Effector memory CD8-positive, alpha-beta T cell (primary cell): ENCODE data around the gene ACADSB.

Source experiments
- ATAC-seq: fragments of 150-1000 bp; cut with Tn5 transposase; replicated peaks from 2 replicates; pipeline ENCODE4 v1.10.0; 2021; ENCODE audit warnings: mild to moderate bottlenecking, moderate library complexity
- DNase-seq, 3 experiments: peaks; one replicate each; pipeline ENCODE4 v3.0.0; 2021
- H3K27ac Mint-ChIP-seq, 2 donors: one replicate each; pipeline ENCODE4 v1.8.0; 2022; ENCODE audit warnings: mild to moderate bottlenecking in 2 of 2, mixed read lengths in 2 of 2, moderate library complexity in 2 of 2
- H3K27me3 Mint-ChIP-seq, 2 donors: one replicate each; pipeline ENCODE4 v1.8.0; 2022; ENCODE audit warnings: mixed read lengths in 2 of 2
- H3K36me3 Mint-ChIP-seq: one replicate; pipeline ENCODE4 v1.8.0; 2022; ENCODE audit warnings: mild to moderate bottlenecking, moderate library complexity, mixed read lengths; ENCODE audit not compliant: insufficient read depth
- H3K4me1 Mint-ChIP-seq, 2 donors: one replicate each; pipeline ENCODE4 v1.8.0; 2022; ENCODE audit warnings: low read depth in 2 of 2, mixed read lengths in 2 of 2
- H3K4me3 Mint-ChIP-seq, 2 donors: one replicate each; pipeline ENCODE4 v1.8.0; 2022; ENCODE audit warnings: mild to moderate bottlenecking in 2 of 2, mixed read lengths in 2 of 2, moderate library complexity in 2 of 2
- H3K9me3 Mint-ChIP-seq, 2 donors: one replicate each; pipeline ENCODE4 v1.8.0; 2022; ENCODE audit warnings: mixed read lengths in 2 of 2

ACADSB gene

DNA sequence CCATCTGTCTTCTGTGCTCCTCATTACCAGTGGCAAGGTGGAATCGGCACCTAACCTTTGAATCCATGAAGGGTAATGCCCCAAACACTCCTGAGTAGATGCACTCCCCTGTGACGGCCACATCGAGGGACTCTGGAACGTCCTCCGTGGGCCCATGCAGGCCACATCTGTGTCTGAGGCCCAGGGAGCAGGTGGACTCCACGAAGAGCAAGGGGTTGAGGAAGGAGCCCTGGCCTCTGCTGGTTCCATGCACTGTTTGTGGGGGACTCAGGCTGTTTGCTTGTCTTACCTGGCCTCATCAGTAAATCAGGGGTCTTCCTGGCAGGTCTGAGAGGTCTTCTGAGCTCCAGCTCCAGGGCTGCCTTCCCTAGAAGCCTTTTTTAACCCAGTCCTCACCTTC, 64.4 kb downstream of the ACADSB start:
- no peaks in the 10 kb centered on the region for H3K36me3 Mint-ChIP-seq
- no peaks in the 10 kb centered on the region for H3K4me1 Mint-ChIP-seq
- no peak for DNase-seq
- peaks cover 34 to 59% of the 10 kb centered on the region in 2 donors for H3K27me3 Mint-ChIP-seq
- no peak for ATAC-seq
- H3K27ac Mint-ChIP-seq: no peak overlapping the region
- H3K4me3 Mint-ChIP-seq: no peak overlapping the region
- H3K9me3 Mint-ChIP-seq: no peaks in the 10 kb centered on the region

DNA sequence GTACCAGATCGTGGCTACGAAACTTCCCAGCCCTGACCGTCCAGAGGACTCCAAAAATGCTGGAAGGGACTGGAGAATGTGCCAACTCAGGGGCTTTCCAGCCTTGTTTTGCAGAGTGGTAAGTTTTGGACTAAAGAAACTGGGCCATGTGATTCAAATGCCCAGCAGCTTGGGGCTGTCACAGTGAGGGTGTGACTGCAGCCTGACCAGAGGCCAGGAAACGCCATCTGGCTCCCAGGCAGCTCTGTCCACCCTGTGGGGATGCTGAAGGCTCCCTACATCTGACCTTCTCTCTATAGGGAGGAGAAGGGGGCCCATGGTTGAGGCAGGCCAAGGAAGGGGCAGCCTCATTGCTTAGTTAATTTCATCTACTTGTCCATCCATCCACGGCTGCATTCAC, 65.4 kb downstream of the ACADSB start:
- H3K36me3 Mint-ChIP-seq: no peaks in the 10 kb centered on the region
- no peak overlapping the region for H3K27ac Mint-ChIP-seq
- no peak for DNase-seq

DNA sequence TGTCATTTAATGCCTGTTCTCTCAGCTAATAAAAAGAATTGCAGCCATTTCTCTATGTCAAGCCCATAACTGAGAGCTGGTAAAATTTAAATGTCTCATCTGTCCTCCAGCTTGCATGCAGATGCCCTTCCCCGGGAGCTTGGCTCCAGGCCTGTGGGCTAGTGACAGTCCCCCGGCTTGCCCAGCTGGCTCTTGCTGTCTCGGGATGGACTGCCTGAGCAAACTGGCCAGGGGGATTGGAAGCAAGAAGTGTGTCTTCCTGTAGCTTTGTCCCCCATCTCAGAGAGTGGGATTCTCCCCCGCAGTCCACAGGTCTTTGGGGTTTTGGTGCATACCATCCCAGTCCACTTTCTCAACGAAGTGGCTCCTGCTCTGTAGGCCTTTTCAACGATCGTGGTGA, 73.1 kb downstream of the ACADSB start:
- DNase-seq (no peak), ATAC-seq (no peak)
- Mint-ChIP-seq H3K27me3 (peaks cover 32 to 40% of the 10 kb centered on the region in 2 donors), H3K4me3 (no peak overlapping the region), H3K4me1 (peaks cover 0 to 4% of the 10 kb centered on the region in 2 donors), H3K27ac (no peak overlapping the region), H3K36me3 (no peaks in the 10 kb centered on the region), H3K9me3 (peaks cover 0 to 4% of the 10 kb centered on the region in 2 donors)

More for the DNA sequence above, 65.4 kb downstream of the ACADSB start:
- ATAC-seq: no peak
- Mint-ChIP-seq H3K4me3 (no peak overlapping the region), H3K9me3 (no peaks in the 10 kb centered on the region), H3K4me1 (no peaks in the 10 kb centered on the region), H3K27me3 (peaks cover 36 to 61% of the 10 kb centered on the region in 2 donors)

DNA sequence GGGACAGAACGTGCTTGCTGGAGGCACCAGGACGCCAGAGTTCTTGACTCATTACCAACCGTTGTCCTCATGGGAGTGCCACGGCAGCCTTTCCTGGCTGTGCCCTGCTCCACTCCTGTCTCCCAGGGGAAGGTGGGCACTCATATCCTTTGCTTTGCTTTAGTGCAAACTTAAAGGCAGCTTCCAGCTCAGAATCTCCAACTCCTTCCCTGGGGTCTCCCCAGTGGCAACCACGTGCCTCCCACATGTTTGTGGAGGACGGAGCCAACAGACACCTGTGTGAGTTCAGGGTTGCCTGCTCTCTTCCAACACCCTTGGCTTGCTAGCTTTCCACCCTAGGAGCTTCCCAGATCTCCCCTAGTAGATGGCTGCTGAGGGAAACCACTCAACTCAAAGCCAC, 75.0 kb downstream of the ACADSB start:
- H3K27ac Mint-ChIP-seq: no peak overlapping the region
- DNase-seq: no peak
- peaks cover 24% of the 10 kb centered on the region in 2 donors for H3K27me3 Mint-ChIP-seq
- peaks cover 0 to 4% of the 10 kb centered on the region in 2 donors for H3K9me3 Mint-ChIP-seq
- H3K4me3 Mint-ChIP-seq: no peak overlapping the region
- H3K36me3 Mint-ChIP-seq: no peaks in the 10 kb centered on the region
- H3K4me1 Mint-ChIP-seq: peaks cover 0 to 4% of the 10 kb centered on the region in 2 donors
- no peak for ATAC-seq

DNA sequence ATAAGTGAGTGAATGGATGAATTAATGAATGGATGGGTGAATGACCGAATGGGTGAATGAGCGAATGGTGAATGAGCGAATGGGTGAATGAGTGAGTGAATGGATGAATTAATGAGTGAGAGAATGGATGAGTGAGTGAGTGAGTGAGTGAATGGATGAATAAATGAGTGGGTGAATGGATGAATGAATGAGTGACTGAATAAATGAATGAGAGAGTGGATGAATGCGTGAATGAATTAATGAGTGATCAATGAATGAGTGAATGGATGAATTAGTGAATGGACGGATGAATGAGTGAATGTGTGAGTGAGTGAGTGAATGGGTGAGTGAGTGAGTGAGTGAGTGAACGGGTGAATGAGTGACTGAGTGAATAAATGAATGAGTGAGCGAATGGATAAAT, 77.5 kb downstream of the ACADSB start:
- H3K27ac Mint-ChIP-seq: no peak overlapping the region
- peaks cover 0 to 4% of the 10 kb centered on the region in 2 donors for H3K9me3 Mint-ChIP-seq
- ATAC-seq: no peak
- H3K27me3 Mint-ChIP-seq: peaks cover 15 to 20% of the 10 kb centered on the region in 2 donors
- H3K36me3 Mint-ChIP-seq: no peaks in the 10 kb centered on the region
- no peak for DNase-seq
- H3K4me3 Mint-ChIP-seq: no peak overlapping the region
- peaks cover 0 to 4% of the 10 kb centered on the region in 2 donors for H3K4me1 Mint-ChIP-seq

DNA sequence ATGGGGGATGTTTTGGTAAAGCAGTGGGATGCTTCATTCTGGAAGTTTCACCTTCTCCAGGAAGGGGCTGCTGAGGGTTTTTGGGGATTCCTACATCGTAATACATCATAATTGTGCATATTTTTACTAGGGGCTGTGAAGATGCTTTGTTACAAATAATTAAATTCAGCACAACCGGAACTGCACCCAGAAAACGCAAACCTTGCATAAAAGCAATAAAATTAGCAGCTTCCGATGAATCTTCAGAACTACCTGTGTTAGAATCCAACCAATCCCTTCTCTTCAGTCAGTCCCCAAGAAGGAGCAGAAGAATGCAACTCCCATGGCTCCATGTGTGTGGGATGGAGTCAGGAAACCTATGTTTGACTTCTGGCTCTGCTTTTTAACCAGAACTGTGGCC, 78.5 kb downstream of the ACADSB start:
- ATAC-seq (no peak), DNase-seq (no peak)
- Mint-ChIP-seq H3K27ac (no peak overlapping the region), H3K4me1 (peaks cover 0 to 4% of the 10 kb centered on the region in 2 donors), H3K4me3 (no peak overlapping the region), H3K27me3 (peaks cover 18 to 31% of the 10 kb centered on the region in 2 donors), H3K36me3 (no peaks in the 10 kb centered on the region), H3K9me3 (peaks cover 0 to 4% of the 10 kb centered on the region in 2 donors)

DNA sequence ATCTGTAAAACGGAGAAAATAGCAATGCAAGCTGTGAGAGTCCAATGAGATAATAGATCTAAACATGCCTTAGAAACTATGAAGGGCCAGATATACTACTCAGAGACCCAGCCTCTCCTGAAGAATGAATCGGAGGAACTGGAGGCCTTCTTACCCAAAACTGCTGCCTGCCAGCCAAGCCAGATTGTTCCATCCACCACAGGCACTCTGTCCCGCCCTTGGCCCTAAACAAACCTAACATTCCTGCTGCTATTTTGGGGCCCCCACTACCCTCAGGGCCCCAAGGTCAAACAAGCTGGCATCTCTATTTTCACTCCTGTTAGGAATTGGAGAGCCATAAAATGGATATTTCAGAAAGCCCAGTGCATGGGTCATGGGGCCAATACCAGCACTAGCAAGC, 79.0 kb downstream of the ACADSB start:
- H3K27me3 Mint-ChIP-seq: peaks cover 18 to 35% of the 10 kb centered on the region in 2 donors
- no peak overlapping the region for H3K27ac Mint-ChIP-seq
- peaks cover 0 to 4% of the 10 kb centered on the region in 2 donors for H3K9me3 Mint-ChIP-seq
- no peak for DNase-seq
- H3K4me3 Mint-ChIP-seq: no peak overlapping the region
- H3K36me3 Mint-ChIP-seq: no peaks in the 10 kb centered on the region
- ATAC-seq: no peak
- H3K4me1 Mint-ChIP-seq: peaks cover 0 to 4% of the 10 kb centered on the region in 2 donors

DNA sequence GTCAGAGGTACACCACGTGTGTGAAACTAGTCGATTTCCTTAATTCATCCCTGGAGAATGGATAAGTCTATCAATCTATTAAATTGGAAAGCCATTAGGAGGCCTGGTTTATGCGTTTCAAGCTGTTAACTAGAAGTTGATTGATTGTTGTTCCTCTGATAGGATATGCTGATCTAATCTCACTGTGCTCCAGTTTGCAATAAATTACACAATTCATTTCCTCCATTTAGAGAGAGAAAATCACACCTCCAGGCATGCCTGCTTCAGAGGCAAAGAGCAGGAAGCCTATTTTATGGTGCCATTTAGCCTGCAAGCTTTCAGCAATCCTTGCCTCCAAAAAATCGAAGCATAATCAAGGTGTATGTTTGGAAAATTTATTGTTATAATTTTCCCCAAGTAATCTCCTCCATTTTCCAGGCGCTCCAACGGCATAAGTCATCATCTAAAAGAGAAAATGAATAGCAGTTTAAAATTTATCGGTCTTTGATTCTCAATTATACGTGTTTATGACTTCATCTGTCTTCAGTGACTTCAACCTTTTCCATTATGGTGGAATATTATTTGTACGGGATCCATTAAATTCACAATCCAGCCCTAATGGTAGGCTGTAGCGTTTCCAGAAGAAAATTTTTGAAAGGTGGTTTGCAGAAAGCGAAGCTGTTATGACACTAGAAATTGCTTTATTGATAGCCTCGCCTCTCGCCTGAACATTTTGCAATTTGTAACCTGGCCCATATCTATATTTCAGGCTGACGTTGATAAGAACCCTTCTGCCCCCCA, 84.0 kb downstream of the ACADSB start:
- ATAC-seq (no peak), DNase-seq (no peak)
- no peaks in the 10 kb centered on the region for H3K4me1 Mint-ChIP-seq
- H3K27me3 Mint-ChIP-seq: peaks cover 38 to 75% of the 10 kb centered on the region in 2 donors
- no peaks in the 10 kb centered on the region for H3K36me3 Mint-ChIP-seq
- H3K4me3 Mint-ChIP-seq: no peak overlapping the region
- no peak overlapping the region for H3K27ac Mint-ChIP-seq
- H3K9me3 Mint-ChIP-seq: no peaks in the 10 kb centered on the region

DNA sequence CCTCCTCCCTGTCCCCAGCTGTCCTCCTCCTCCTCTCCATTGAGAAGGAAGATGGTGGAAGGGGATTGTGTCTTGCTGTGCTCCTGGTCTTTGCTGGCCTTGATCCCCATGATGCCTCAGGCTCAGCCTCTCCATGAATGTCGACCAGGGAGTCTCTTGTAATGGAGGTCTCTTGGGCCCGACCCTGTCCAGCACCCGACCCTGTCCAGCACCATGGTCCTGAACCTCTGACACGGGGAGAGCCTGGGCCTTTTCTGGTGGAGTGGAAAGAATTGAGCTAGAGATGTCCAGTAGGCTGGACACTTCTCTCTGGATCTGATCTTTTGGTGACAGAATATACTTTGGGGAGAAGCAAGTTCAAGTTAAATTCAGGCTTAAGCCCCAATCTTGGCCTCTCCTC, 84.7 kb downstream of the ACADSB start:
- Mint-ChIP-seq H3K4me3 (no peak overlapping the region), H3K4me1 (no peaks in the 10 kb centered on the region), H3K9me3 (no peaks in the 10 kb centered on the region), H3K27ac (no peak overlapping the region), H3K36me3 (no peaks in the 10 kb centered on the region), H3K27me3 (peaks cover 38 to 81% of the 10 kb centered on the region in 2 donors)
- DNase-seq (no peak), ATAC-seq (no peak)

DNA sequence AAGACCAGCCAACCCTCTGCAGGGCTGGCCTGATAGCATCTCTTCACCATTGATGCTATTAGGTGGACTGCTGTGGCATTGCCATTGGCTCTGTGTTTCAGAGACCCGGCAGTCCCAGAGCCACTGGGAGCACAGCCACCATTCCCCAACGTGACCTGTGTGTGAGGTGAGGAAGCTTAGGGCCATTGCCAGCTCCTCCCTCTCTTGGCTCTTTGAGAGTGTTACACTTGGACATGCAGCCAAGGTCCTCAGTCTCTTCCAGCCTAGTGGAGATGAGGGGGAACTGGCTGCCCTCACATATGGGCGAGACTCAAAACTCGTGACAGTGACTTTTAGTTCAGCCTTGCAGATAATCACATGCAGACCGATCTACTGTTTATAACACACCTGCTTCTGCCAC, 87.6 kb downstream of the ACADSB start:
- no peak overlapping the region for H3K4me3 Mint-ChIP-seq
- H3K9me3 Mint-ChIP-seq: no peaks in the 10 kb centered on the region
- ATAC-seq (no peak), DNase-seq (no peak)
- H3K27me3 Mint-ChIP-seq: peaks cover 38 to 77% of the 10 kb centered on the region in 2 donors
- no peaks in the 10 kb centered on the region for H3K36me3 Mint-ChIP-seq
- H3K4me1 Mint-ChIP-seq: no peaks in the 10 kb centered on the region
- no peak overlapping the region for H3K27ac Mint-ChIP-seq

DNA sequence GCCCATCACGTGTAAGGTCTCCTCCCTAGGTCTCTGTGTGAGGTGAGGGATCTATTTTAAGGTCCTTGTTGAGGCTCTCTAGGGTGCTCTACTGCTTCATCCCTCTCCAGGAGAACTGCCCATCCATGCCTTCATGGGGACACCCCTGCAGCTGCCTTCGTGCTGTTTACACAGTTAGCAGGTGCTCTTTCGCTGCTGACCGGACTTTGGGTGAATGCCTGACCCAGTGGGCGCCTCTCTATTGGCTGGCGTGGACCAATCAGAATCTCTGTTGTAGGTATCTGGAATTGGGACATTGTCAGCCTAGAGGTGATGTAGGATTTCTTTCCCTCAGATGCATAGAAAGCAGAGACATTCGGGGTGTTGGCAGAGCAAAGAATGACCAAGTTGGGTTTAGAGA, 88.2 kb downstream of the ACADSB start:
- Mint-ChIP-seq H3K36me3 (no peaks in the 10 kb centered on the region), H3K4me3 (no peak overlapping the region), H3K27ac (no peak overlapping the region), H3K9me3 (no peaks in the 10 kb centered on the region), H3K4me1 (no peaks in the 10 kb centered on the region), H3K27me3 (peaks cover 38 to 71% of the 10 kb centered on the region in 2 donors)
- DNase-seq (no peak), ATAC-seq (no peak)

DNA sequence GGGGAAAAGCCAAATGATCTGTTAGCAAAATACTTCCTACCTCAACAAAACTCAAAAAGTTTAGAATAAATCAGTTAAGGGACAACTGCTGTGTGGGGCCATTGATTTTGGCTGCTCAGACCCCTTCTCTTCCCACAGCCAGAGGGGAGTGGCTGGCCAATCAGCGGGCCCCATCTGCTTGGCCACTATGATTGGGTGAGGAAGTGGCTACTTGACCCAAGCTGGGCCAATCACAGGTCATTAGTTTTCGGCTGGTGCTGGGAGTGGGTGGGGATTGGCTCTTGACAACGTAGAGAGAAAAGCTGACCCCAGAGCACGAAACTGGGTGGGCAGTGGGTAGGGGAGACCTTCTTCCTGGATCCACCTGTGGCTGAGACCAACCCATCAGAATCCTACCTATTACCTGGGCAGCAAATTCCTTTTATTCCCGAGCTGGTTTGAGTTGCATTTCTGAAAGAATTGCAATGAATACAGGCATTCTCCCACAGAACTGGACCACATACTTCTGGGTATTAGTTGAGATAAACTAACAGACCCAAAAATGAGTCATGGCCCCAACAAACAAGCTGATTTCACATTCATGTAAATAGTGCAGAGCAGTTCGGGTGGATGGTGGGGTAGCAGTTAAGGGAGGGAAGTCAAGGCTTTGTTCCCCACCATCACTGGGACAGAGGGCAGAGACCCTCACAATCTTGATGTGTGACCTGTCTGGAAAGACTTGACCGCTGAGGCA, 91.4 kb downstream of the ACADSB start:
- no peaks in the 10 kb centered on the region for H3K9me3 Mint-ChIP-seq
- DNase-seq: no peak
- no peak overlapping the region for H3K27ac Mint-ChIP-seq
- H3K4me3 Mint-ChIP-seq: no peak overlapping the region
- H3K4me1 Mint-ChIP-seq: no peaks in the 10 kb centered on the region
- H3K27me3 Mint-ChIP-seq: peaks cover 9 to 47% of the 10 kb centered on the region in 2 donors
- no peak for ATAC-seq
- no peaks in the 10 kb centered on the region for H3K36me3 Mint-ChIP-seq

DNA sequence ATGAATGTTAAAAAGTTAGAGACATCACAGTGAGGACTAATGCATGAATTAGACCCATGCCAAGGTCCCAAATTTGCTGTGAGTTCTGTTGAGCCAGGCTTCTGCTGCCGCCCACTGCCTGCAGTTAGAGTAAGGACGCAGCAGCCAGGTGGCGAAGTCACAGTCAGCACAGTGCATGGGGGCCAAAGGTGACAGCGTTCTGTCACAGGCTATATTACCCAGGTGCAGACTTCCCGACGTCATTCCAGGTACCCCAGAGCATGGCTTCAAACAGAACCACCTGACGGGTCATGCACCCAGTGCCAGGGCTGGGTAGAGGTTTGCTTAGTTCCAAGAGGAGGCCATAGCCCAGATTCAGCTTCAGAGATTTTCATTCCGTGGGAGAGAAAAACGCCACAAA, 93.1 kb downstream of the ACADSB start:
- no peak for DNase-seq
- H3K36me3 Mint-ChIP-seq: no peaks in the 10 kb centered on the region
- H3K4me1 Mint-ChIP-seq: no peaks in the 10 kb centered on the region
- H3K27ac Mint-ChIP-seq: no peak overlapping the region
- H3K4me3 Mint-ChIP-seq: no peak overlapping the region
- ATAC-seq: no peak
- H3K27me3 Mint-ChIP-seq: peaks cover 8 to 48% of the 10 kb centered on the region in 2 donors
- H3K9me3 Mint-ChIP-seq: no peaks in the 10 kb centered on the region

DNA sequence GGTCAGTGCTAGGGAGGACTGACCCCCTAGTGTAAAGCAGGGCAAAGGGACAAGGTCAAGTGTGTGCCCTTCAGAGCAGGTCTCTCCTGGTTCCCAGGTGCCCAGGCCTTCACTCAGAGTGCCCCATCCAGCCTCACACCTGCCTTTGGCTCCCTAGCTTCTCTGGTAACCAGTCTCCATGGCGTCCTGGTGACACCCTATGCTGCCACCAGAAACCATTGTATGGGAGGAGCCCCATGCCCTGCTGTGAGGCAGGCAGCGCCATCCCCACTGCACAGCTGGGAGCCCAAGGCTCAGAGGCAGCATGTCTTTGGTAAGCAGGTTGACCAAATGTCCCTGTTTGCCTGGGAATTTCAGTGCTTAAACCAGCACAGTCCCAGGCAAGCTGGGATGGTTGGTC, 93.9 kb downstream of the ACADSB start:
- DNase-seq (no peak), ATAC-seq (no peak)
- Mint-ChIP-seq H3K4me3 (no peak overlapping the region), H3K27ac (no peak overlapping the region), H3K27me3 (peaks cover 8 to 43% of the 10 kb centered on the region in 2 donors), H3K4me1 (no peaks in the 10 kb centered on the region), H3K9me3 (no peaks in the 10 kb centered on the region), H3K36me3 (no peaks in the 10 kb centered on the region)
